ENCODE results near the gene HDAC9. TPM values are rescaled to one million over a fixed set of nuclear protein-coding genes. Genes with fewer than 3 reads are reported as not detected.

Gene HDAC9
- polyA plus RNA-seq, 2 of the 4 experiments (the other 2 are of a cell fraction): 0.05 to 0.26 TPM

- CTCF ChIA-PET: no interaction called here
- WGBS (ENCODE audit: missing lambda C conversion rate): 29% methylated on average over 5 of the region's 5 CpGs
- TF ChIP-seq NPAS2 (CRISPR knock-in tag; IDR thresholded peaks at IDR 0.05; ENCODE audit: borderline replicate concordance) (no peak), MAZ (IDR thresholded peaks at IDR 0.05; ENCODE audit: borderline replicate concordance, low read depth, low read length) (no peak), MYC (IDR thresholded peaks at IDR 0.05; ENCODE audit: borderline replicate concordance, low read length) (no peak), FOXS1 (CRISPR knock-in tag; IDR thresholded peaks at IDR 0.05) (no peak), HES2 (IDR thresholded peaks at IDR 0.05) (no peak), KDM1A (IDR thresholded peaks at IDR 0.05; ENCODE audit: low read depth) (no peak), PBX3 (IDR thresholded peaks at IDR 0.05) (no peak)
- H3K4me2 ChIP-seq: no peak overlapping the region
- no peaks in the 10 kb centered on the region for H3K4me1 ChIP-seq
- H3K27ac ChIP-seq: no peak overlapping the region
- FAIRE-seq (no peak), ATAC-seq (no peak), DNase-seq (ENCODE audit: low read depth in 1 of 2, low spot score in 1 of 2) (no peak)
- H3K9me3 ChIP-seq: no peaks in the 10 kb centered on the region
- POLR2A ChIA-PET: no interaction called here
- no peak overlapping the region for H3K4me3 ChIP-seq
These were observed 164.2 kb downstream of the HDAC9 start for GRCh38 chr7:18659746-18660145.

GRCh38 chr7:18663321-18663720 lies 167.8 kb downstream of the HDAC9 start:
- ATAC-seq (no peak), DNase-seq (ENCODE audit: low read depth in 1 of 2, low spot score in 1 of 2) (no peak), FAIRE-seq (no peak)
- TF ChIP-seq NPAS2 (CRISPR knock-in tag; IDR thresholded peaks at IDR 0.05; ENCODE audit: borderline replicate concordance) (no peak), ZSCAN20 (CRISPR knock-in tag; IDR thresholded peaks at IDR 0.05) (no peak), HEYL (CRISPR knock-in tag; IDR thresholded peaks at IDR 0.05) (no peak), ZNF302 (CRISPR knock-in tag; IDR thresholded peaks at IDR 0.05) (no peak), NR3C1 (IDR thresholded peaks at IDR 0.05) (no peak), RCOR1 (IDR thresholded peaks at IDR 0.05; ENCODE audit: low read depth, low read length) (no peak), RNF2 (IDR thresholded peaks at IDR 0.05; ENCODE audit: borderline replicate concordance, low read depth) (no peak), JUN (IDR thresholded peaks at IDR 0.05) (no peak), RFX5 (IDR thresholded peaks at IDR 0.05) (no peak)
- WGBS (ENCODE audit: missing lambda C conversion rate): 72% methylated on average over 7 of the region's 7 CpGs
- CTCF ChIA-PET: interaction anchor here (1.0 kb wide), 1 partner anchor 312 kb away, joined by 3 read pairs; no protein-coding TSS in a partner anchor
- Histone ChIP-seq H3K4me2 (no peak overlapping the region), H3K27ac (no peak overlapping the region), H3K9me3 (no peaks in the 10 kb centered on the region), H3K4me3 (no peak overlapping the region), H3K4me1 (no peaks in the 10 kb centered on the region)
- POLR2A ChIA-PET: no interaction called here

- DNase-seq (ENCODE audit: low read depth in 1 of 2, low spot score in 1 of 2): peak; percentile 2 to 72
- Histone ChIP-seq H3K27ac (no peak overlapping the region), H3K4me3 (no peak overlapping the region), H3K4me1 (no peaks in the 10 kb centered on the region), H3K4me2 (no peak overlapping the region), H3K9me3 (no peaks in the 10 kb centered on the region)
- 10% methylated on average over 4 of the region's 4 CpGs for WGBS (ENCODE audit: missing lambda C conversion rate)
- peak; percentile 66 to 86; a peak in 4 of 6 replicates for ATAC-seq
- POLR2A ChIA-PET: no interaction called here
- TF ChIP-seq MAZ (IDR thresholded peaks at IDR 0.05; ENCODE audit: borderline replicate concordance, low read depth, low read length): no peak
- no peak for TF ChIP-seq TP53 (CRISPR knock-in tag; IDR thresholded peaks at IDR 0.05)
- TF ChIP-seq CEBPB (IDR thresholded peaks at IDR 0.05): no peak
- TF ChIP-seq JUN (IDR thresholded peaks at IDR 0.05): no peak
- TF ChIP-seq HOXB5 (CRISPR knock-in tag; IDR thresholded peaks at IDR 0.05): no peak
- no peak for TF ChIP-seq CBX2 (IDR thresholded peaks at IDR 0.05; ENCODE audit: borderline replicate concordance, low read depth)
- TF ChIP-seq POLR2A (IDR thresholded peaks at IDR 0.05; ENCODE audit: low read length): no peak
- no peak for TF ChIP-seq HOXA7 (CRISPR knock-in tag; IDR thresholded peaks at IDR 0.05)
- TF ChIP-seq CTCF (IDR thresholded peaks at IDR 0.05): peak; percentile 48
- no peak for TF ChIP-seq EHMT2 (IDR thresholded peaks at IDR 0.05; ENCODE audit: low read depth)
- peak in 1 of 2 experiments; percentile 41; a peak in 2 of 5 replicates for TF ChIP-seq RAD21 (conservative IDR thresholded peaks at IDR 0.05 in 1 of 2, IDR thresholded peaks at IDR 0.05 in 1 of 2)
- TF ChIP-seq SMC3 (IDR thresholded peaks at IDR 0.05): peak; percentile 26; the same call in 2 of the 3 replicates
- FAIRE-seq: no peak
- CTCF ChIA-PET: interaction anchor here (0.6 to 3.1 kb wide), 11 partner anchors 8 to 314 kb away, joined by 3 to 9 read pairs (median 3); no protein-coding TSS in a partner anchor
These were observed 170.7 kb downstream of the HDAC9 start for GRCh38 chr7:18666107-18666728.
